ENCODE results near the gene AOC1.

AOC1 gene

GRCh38 chr7:150820578-150821198 is 31.6 kb upstream of the AOC1 start:
- H3K27me3 ChIP-seq (replicated peaks; ENCODE audit: control insufficient read depth, insufficient read depth, low read length), result no peaks in the 10 kb centered on the region
- H3K36me3 ChIP-seq (ENCODE audit: control insufficient read depth, insufficient read depth, low read length, severe bottlenecking), result no peaks in the 10 kb centered on the region
- no peaks in the 10 kb centered on the region for H3K4me1 ChIP-seq (ENCODE audit: control insufficient read depth, insufficient read depth, low read length)
- H3K4me3 ChIP-seq (ENCODE audit: low read length), result no peak overlapping the region
- peaks cover 18% of the 10 kb centered on the region for H3K9me3 ChIP-seq (ENCODE audit: control insufficient read depth, low read length)
- H3K9ac ChIP-seq (ENCODE audit: low read length), result no peak overlapping the region
- DNase-seq (ENCODE audit: low read depth), result no peak

- no peaks in the 10 kb centered on the region for H3K36me3 ChIP-seq (ENCODE audit: control insufficient read depth, insufficient read depth, low read length, severe bottlenecking)
Observed at GRCh38 chr7:150823043-150823442, 29.3 kb upstream of the AOC1 start.

GRCh38 chr7:150823484-150824126 is 28.7 kb upstream of the AOC1 start:
- H3K9me3 ChIP-seq (ENCODE audit: control insufficient read depth, low read length), result peaks cover 5% of the 10 kb centered on the region
- H3K4me1 ChIP-seq (ENCODE audit: control insufficient read depth, insufficient read depth, low read length), result no peaks in the 10 kb centered on the region
- no peak overlapping the region for H3K9ac ChIP-seq (ENCODE audit: low read length)
- H3K4me3 ChIP-seq (ENCODE audit: low read length), result no peak overlapping the region
- H3K36me3 ChIP-seq (ENCODE audit: control insufficient read depth, insufficient read depth, low read length, severe bottlenecking), result no peaks in the 10 kb centered on the region
- no peak for DNase-seq (ENCODE audit: low read depth)
- peaks cover 8% of the 10 kb centered on the region for H3K27me3 ChIP-seq (replicated peaks; ENCODE audit: control insufficient read depth, insufficient read depth, low read length)

More at GRCh38 chr7:150823043-150823442, 29.3 kb upstream of the AOC1 start:
- Histone ChIP-seq H3K9me3 (ENCODE audit: control insufficient read depth, low read length) (peaks cover 5% of the 10 kb centered on the region), H3K4me1 (ENCODE audit: control insufficient read depth, insufficient read depth, low read length) (no peaks in the 10 kb centered on the region), H3K4me3 (ENCODE audit: low read length) (no peak overlapping the region), H3K9ac (ENCODE audit: low read length) (no peak overlapping the region), H3K27me3 (replicated peaks; ENCODE audit: control insufficient read depth, insufficient read depth, low read length) (peaks cover 2% of the 10 kb centered on the region)
- DNase-seq (ENCODE audit: low read depth), result no peak

- Histone ChIP-seq H3K27me3 (replicated peaks; ENCODE audit: control insufficient read depth, insufficient read depth, low read length) (peaks cover 8% of the 10 kb centered on the region), H3K9me3 (ENCODE audit: control insufficient read depth, low read length) (peaks cover 5% of the 10 kb centered on the region), H3K4me1 (ENCODE audit: control insufficient read depth, insufficient read depth, low read length) (no peaks in the 10 kb centered on the region), H3K9ac (ENCODE audit: low read length) (no peak overlapping the region), H3K36me3 (ENCODE audit: control insufficient read depth, insufficient read depth, low read length, severe bottlenecking) (no peaks in the 10 kb centered on the region), H3K4me3 (ENCODE audit: low read length) (no peak overlapping the region)
- no peak for DNase-seq (ENCODE audit: low read depth)
Observed at GRCh38 chr7:150824379-150825177, 27.7 kb upstream of the AOC1 start.

GRCh38 chr7:150826061-150826849 is 26.1 kb upstream of the AOC1 start:
- DNase-seq (ENCODE audit: low read depth), result no peak
- H3K4me1 ChIP-seq (ENCODE audit: control insufficient read depth, insufficient read depth, low read length), result no peaks in the 10 kb centered on the region
- peaks cover 5% of the 10 kb centered on the region for H3K9me3 ChIP-seq (ENCODE audit: control insufficient read depth, low read length)
- H3K4me3 ChIP-seq (ENCODE audit: low read length), result no peak overlapping the region
- H3K36me3 ChIP-seq (ENCODE audit: control insufficient read depth, insufficient read depth, low read length, severe bottlenecking), result no peaks in the 10 kb centered on the region
- no peak overlapping the region for H3K9ac ChIP-seq (ENCODE audit: low read length)
- peaks cover 8% of the 10 kb centered on the region for H3K27me3 ChIP-seq (replicated peaks; ENCODE audit: control insufficient read depth, insufficient read depth, low read length)

- no peaks in the 10 kb centered on the region for H3K36me3 ChIP-seq (ENCODE audit: control insufficient read depth, insufficient read depth, low read length, severe bottlenecking)
Observed at GRCh38 chr7:150828384-150828783, 23.9 kb upstream of the AOC1 start.

GRCh38 chr7:150829426-150829825 is 22.9 kb upstream of the AOC1 start:
- Histone ChIP-seq H3K4me1 (ENCODE audit: control insufficient read depth, insufficient read depth, low read length) (no peaks in the 10 kb centered on the region), H3K36me3 (ENCODE audit: control insufficient read depth, insufficient read depth, low read length, severe bottlenecking) (no peaks in the 10 kb centered on the region), H3K27me3 (replicated peaks; ENCODE audit: control insufficient read depth, insufficient read depth, low read length) (peaks cover 8% of the 10 kb centered on the region), H3K9ac (ENCODE audit: low read length) (no peak overlapping the region), H3K9me3 (ENCODE audit: control insufficient read depth, low read length) (peaks cover 4% of the 10 kb centered on the region), H3K4me3 (ENCODE audit: low read length) (no peak overlapping the region)
- DNase-seq (ENCODE audit: low read depth), result no peak

More at GRCh38 chr7:150828384-150828783, 23.9 kb upstream of the AOC1 start:
- peaks cover 8% of the 10 kb centered on the region for H3K27me3 ChIP-seq (replicated peaks; ENCODE audit: control insufficient read depth, insufficient read depth, low read length)
- H3K4me3 ChIP-seq (ENCODE audit: low read length), result no peak overlapping the region
- no peak for DNase-seq (ENCODE audit: low read depth)
- no peaks in the 10 kb centered on the region for H3K9me3 ChIP-seq (ENCODE audit: control insufficient read depth, low read length)
- no peaks in the 10 kb centered on the region for H3K4me1 ChIP-seq (ENCODE audit: control insufficient read depth, insufficient read depth, low read length)
- no peak overlapping the region for H3K9ac ChIP-seq (ENCODE audit: low read length)

GRCh38 chr7:150830937-150831336 is 21.4 kb upstream of the AOC1 start:
- Histone ChIP-seq H3K4me3 (ENCODE audit: low read length) (no peak overlapping the region), H3K36me3 (ENCODE audit: control insufficient read depth, insufficient read depth, low read length, severe bottlenecking) (no peaks in the 10 kb centered on the region), H3K9ac (ENCODE audit: low read length) (no peak overlapping the region), H3K4me1 (ENCODE audit: control insufficient read depth, insufficient read depth, low read length) (no peaks in the 10 kb centered on the region), H3K27me3 (replicated peaks; ENCODE audit: control insufficient read depth, insufficient read depth, low read length) (peaks cover 8% of the 10 kb centered on the region), H3K9me3 (ENCODE audit: control insufficient read depth, low read length) (peaks cover 4% of the 10 kb centered on the region)
- no peak for DNase-seq (ENCODE audit: low read depth)

- Histone ChIP-seq H3K27me3 (replicated peaks; ENCODE audit: control insufficient read depth, insufficient read depth, low read length) (peaks cover 12% of the 10 kb centered on the region), H3K4me3 (ENCODE audit: low read length) (no peak overlapping the region), H3K36me3 (ENCODE audit: control insufficient read depth, insufficient read depth, low read length, severe bottlenecking) (no peaks in the 10 kb centered on the region), H3K4me1 (ENCODE audit: control insufficient read depth, insufficient read depth, low read length) (no peaks in the 10 kb centered on the region), H3K9ac (ENCODE audit: low read length) (no peak overlapping the region), H3K9me3 (ENCODE audit: control insufficient read depth, low read length) (peaks cover 4% of the 10 kb centered on the region)
- DNase-seq (ENCODE audit: low read depth), result no peak
Observed at GRCh38 chr7:150831851-150832250, 20.5 kb upstream of the AOC1 start.

GRCh38 chr7:150835019-150835418 is 17.3 kb upstream of the AOC1 start:
- Histone ChIP-seq H3K4me3 (ENCODE audit: low read length) (no peak overlapping the region), H3K9ac (ENCODE audit: low read length) (no peak overlapping the region), H3K9me3 (ENCODE audit: control insufficient read depth, low read length) (peaks cover 4% of the 10 kb centered on the region), H3K36me3 (ENCODE audit: control insufficient read depth, insufficient read depth, low read length, severe bottlenecking) (no peaks in the 10 kb centered on the region), H3K27me3 (replicated peaks; ENCODE audit: control insufficient read depth, insufficient read depth, low read length) (peaks cover 4% of the 10 kb centered on the region), H3K4me1 (ENCODE audit: control insufficient read depth, insufficient read depth, low read length) (no peaks in the 10 kb centered on the region)
- DNase-seq (ENCODE audit: low read depth), result no peak
